ENCODE data around the gene OVAAL.

Gene OVAAL

GRCh38 chr1:180528868-180529470, 29.8 kb upstream of the OVAAL start:
- peak; percentile 80 for DNase-seq (ENCODE audit: low read depth)
- TF ChIP-seq, protein P1, sequence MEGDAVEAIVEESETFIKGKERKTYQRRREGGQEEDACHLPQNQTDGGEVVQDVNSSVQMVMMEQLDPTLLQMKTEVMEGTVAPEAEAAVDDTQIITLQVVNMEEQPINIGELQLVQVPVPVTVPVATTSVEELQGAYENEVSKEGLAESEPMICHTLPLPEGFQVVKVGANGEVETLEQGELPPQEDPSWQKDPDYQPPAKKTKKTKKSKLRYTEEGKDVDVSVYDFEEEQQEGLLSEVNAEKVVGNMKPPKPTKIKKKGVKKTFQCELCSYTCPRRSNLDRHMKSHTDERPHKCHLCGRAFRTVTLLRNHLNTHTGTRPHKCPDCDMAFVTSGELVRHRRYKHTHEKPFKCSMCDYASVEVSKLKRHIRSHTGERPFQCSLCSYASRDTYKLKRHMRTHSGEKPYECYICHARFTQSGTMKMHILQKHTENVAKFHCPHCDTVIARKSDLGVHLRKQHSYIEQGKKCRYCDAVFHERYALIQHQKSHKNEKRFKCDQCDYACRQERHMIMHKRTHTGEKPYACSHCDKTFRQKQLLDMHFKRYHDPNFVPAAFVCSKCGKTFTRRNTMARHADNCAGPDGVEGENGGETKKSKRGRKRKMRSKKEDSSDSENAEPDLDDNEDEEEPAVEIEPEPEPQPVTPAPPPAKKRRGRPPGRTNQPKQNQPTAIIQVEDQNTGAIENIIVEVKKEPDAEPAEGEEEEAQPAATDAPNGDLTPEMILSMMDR (IDR thresholded peaks at IDR 0.05; ENCODE audit: control insufficient read depth, extremely low read depth, insufficient read depth): no peak
- H3K4me3 ChIP-seq (ENCODE audit: low read depth, low read length): no peak overlapping the region

DNA sequence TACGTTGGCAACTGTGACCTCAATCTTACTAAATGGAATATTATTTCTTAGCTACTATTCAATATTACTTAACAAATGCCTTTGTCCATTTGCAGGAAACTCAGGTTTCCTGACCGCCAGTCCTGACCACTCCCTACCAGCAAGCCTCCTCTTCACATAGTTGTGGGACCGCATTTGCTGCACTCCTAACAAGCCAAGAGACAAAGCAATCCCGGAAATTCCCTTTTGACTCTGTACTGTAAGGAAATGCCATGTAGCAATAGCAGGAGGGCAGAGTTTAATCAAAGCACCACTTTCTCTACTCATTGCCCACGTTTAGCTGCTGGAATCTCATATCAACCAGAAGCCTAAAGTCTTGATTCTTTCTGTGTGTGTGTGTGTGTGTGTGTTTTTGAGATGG, 28.3 kb upstream of the OVAAL start:
- DNase-seq (ENCODE audit: low read depth): no peak
- TF ChIP-seq, protein P1 (IDR thresholded peaks at IDR 0.05; ENCODE audit: control insufficient read depth, extremely low read depth, insufficient read depth): no peak
- no peak overlapping the region for H3K4me3 ChIP-seq (ENCODE audit: low read depth, low read length)

DNA sequence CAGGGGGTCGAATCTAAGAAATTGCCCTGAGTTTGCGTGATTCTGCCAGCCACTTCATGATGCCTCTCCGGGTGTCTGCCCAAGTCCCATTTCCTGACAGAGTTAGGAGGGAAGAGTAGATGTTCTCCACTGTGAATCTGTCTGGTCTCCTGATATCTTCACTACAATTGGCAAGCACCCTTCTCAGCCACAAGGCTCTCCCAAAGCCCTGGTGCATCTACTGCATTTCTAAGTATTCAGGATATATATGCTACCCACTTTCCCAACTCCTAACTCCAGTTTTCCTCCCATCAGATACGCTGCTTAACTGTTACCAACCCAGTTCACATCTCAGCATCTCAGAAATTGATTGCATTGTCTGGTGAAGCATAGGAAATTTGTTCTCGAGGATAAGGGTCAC, 25.9 kb upstream of the OVAAL start:
- DNase-seq (ENCODE audit: low read depth): no peak
- no peak overlapping the region for H3K4me3 ChIP-seq (ENCODE audit: low read depth, low read length)
- TF ChIP-seq, protein P1 (IDR thresholded peaks at IDR 0.05; ENCODE audit: control insufficient read depth, extremely low read depth, insufficient read depth): no peak

DNA sequence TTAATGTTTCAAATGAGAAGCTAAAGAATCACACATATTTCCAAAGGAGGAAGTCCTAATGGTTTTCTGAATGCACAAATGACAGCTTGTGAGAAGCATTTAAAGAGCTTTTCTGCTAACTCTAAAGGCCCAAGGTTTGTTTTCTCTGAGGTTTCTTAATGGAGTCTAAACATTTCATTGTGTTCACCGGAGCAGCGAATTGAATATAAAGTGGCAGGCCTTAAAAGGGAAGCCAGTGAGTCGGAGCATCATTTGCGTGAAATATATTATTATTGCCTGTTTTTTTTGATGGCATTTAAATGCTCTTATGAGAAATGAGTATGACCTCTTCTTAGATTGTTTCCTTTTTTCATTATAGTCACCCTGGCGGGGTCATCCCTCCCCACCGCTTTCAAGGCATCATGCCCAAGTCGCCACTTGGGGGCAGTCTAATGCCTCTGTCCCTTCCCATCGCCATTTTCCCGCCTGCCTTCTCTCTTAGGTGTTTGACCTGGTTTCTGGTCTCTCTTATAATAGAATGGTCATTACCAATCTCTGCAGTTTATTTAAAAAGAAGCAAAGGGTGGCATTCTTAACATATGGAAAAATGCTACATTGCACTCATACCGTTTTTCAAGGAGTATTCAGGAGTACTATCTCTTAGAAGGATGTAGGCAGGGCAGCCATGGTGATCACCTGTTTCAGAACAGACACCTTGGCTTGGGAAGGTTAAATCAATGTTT, 25.3 kb upstream of the OVAAL start:
- TF ChIP-seq, protein P1 (IDR thresholded peaks at IDR 0.05; ENCODE audit: control insufficient read depth, extremely low read depth, insufficient read depth): peak; percentile 82
- no peak for DNase-seq (ENCODE audit: low read depth)
- no peak overlapping the region for H3K4me3 ChIP-seq (ENCODE audit: low read depth, low read length)

DNA sequence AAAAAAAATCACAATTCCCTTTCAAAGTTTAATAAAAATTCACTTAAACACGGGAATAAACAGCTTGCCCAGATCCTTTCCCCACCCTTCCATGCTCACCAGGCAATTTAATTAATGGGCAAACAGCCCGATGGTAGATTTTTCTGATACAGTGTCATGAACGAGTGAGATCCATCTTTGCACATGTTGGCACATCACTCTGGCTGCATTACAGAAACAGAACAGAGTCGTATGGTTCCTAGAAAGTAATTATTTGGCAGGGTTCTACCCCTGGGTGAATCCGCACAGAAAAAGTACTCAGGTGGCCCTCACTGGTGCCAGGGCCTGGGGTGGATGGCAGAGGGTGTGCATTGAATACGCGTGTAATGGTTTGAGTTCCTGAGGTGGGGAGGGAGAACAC, 24.6 kb upstream of the OVAAL start:
- TF ChIP-seq, protein P1 (IDR thresholded peaks at IDR 0.05; ENCODE audit: control insufficient read depth, extremely low read depth, insufficient read depth): no peak
- no peak overlapping the region for H3K4me3 ChIP-seq (ENCODE audit: low read depth, low read length)
- no peak for DNase-seq (ENCODE audit: low read depth)

GRCh38 chr1:180535418-180535999, 23.3 kb upstream of the OVAAL start:
- no peak for DNase-seq (ENCODE audit: low read depth)
- no peak overlapping the region for H3K4me3 ChIP-seq (ENCODE audit: low read depth, low read length)
- TF ChIP-seq, protein P1 (IDR thresholded peaks at IDR 0.05; ENCODE audit: control insufficient read depth, extremely low read depth, insufficient read depth): no peak

Data from LNCaP clone FGC (cell line).